Spleen (tissue), 11 donors: ENCODE results near the gene LCP1. TPM values are rescaled to one million over a fixed set of nuclear protein-coding genes. Genes with fewer than 3 reads are reported as not detected.

Experiments used
- DNase-seq: peaks from one replicate; pipeline ENCODE4 v3.0.0-alpha.2; 2020
- H3K27ac ChIP-seq, 8 donors: fragments of 200-600 bp; sonication (generic) in 7 of 8; 1 replicate in 4 of 8; 2 replicates in 4 of 8; pipeline versions ENCODE4 v1.5.0 to v1.8.0; 2016 to 2021; ENCODE audit warnings: inconsistent platforms in 4 of 8, mild to moderate bottlenecking in 4 of 8, moderate library complexity in 1 of 8
- H3K27me3 ChIP-seq, 7 donors: fragments of 200-600 bp; sonication (generic) in 6 of 7; replicated peaks in 1 of 7; 1 replicate in 4 of 7; 2 replicates in 3 of 7; pipeline versions ENCODE4 v1.5.0 to v1.8.0; 2016 to 2021; ENCODE audit warnings: inconsistent platforms in 3 of 7, mild to moderate bottlenecking in 1 of 7
- H3K36me3 ChIP-seq, 6 donors: fragments of 200-600 bp; sonication (generic) in 5 of 6; 1 replicate in 4 of 6; 2 replicates in 2 of 6; pipeline versions ENCODE4 v1.5.0 to v1.8.0; 2016 to 2021; ENCODE audit warnings: inconsistent platforms in 2 of 6
- H3K4me1 ChIP-seq, 6 donors: fragments of 200-600 bp; sonication (generic) in 5 of 6; 1 replicate in 3 of 6; 2 replicates in 3 of 6; pipeline versions ENCODE4 v1.5.0 to v1.8.0; 2016 to 2021; ENCODE audit warnings: inconsistent platforms in 3 of 6
- H3K4me3 ChIP-seq, 8 donors: fragments of 200-600 bp; sonication (generic) in 7 of 8; 1 replicate in 4 of 8; 2 replicates in 4 of 8; pipeline versions ENCODE4 v1.5.0 to v1.8.0; 2016 to 2021; ENCODE audit warnings: inconsistent platforms in 4 of 8, mild to moderate bottlenecking in 4 of 8, moderate library complexity in 2 of 8
- H3K9me3 ChIP-seq, 8 donors: fragments of 200-600 bp; sonication (generic) in 7 of 8; 1 replicate in 4 of 8; 2 replicates in 4 of 8; pipeline versions ENCODE4 v1.5.0 to v1.8.0; 2016 to 2021; ENCODE audit warnings: inconsistent platforms in 4 of 8
- POLR2A ChIP-seq, 3 donors: fragments of 450-650 bp; IDR thresholded peaks; one replicate each; pipeline ENCODE4 v1.5.1; 2017; ENCODE audit warnings: antibody characterized with exemption in 3 of 3, mild to moderate bottlenecking in 1 of 3
- POLR2AphosphoS5 ChIP-seq, 3 donors: sonication (generic); formaldehyde crosslinking; IDR thresholded peaks; one replicate each; pipeline ENCODE4 v1.5.1; 2017; ENCODE audit warnings: antibody characterized with exemption in 3 of 3
- WGBS, 5 donors: extraction: QIAGEN DNeasy Blood & Tissue Kit in 3 of 5; methylation state at CpG; one replicate each; pipeline versions ENCODE4 v1.1.5 to v1.1.7; 2013 to 2018; 5-methylcytosine and 5-hydroxymethylcytosine counted together
- intact Hi-C: fragments of 100-400 bp; cut with DNase I; formaldehyde crosslinking; loops from one replicate; pipeline ENCODE4 v1.15.0; 2023; ENCODE audit warnings: low total_unique reads
- polyA plus RNA-seq, 3 donors: library from polyadenylated mRNA; stranded (reverse); fragments of 200-250 nt; gene quantifications; one replicate each; pipeline ENCODE4 v1.2.1, GENCODE V29; 2013
- total RNA-seq, 7 donors: library from RNA; depleted of rRNA in 3 of 7; stranded (reverse); fragments of >200 nt in 3 of 7; fragmentation: NEBNext Ultra II Directional in 4 of 7; extraction: Animal tissue kit (Norgen Biotek cat#: 25700) in 4 of 7; gene quantifications; one replicate each; pipeline versions ENCODE4 v1.1.0 to v1.2.1, GENCODE V29; 2016 to 2021
- TF ChIP-seq, protein P1 (sequence below), 11 experiments: fragments of 200-600 bp in 7 of 11; fragments of 450-650 bp in 4 of 11; sonication (generic) in 4 of 11; IDR thresholded peaks in 8 of 11; conservative IDR thresholded peaks in 3 of 11; 1 replicate in 7 of 11; 2 replicates in 4 of 11; pipeline versions ENCODE4 v1.4.0 to v1.8.0; 2016 to 2021; ENCODE audit warnings: antibody characterized with exemption in 11 of 11, inconsistent platforms in 4 of 11, mild to moderate bottlenecking in 1 of 11
- donor health status: healthy with polysubstance abuse.
- donor health status: DM: no; HTN: no; CAD: no; lungs with moderate emphysema.
- donor health status: DM: no; HTN: no; CAD: no.
- donor health status: Bipolar disorder and iron deficiency.
- donor health status: healthy.
- donor health status: DM: no; HTN: no; CAD: no.
- donor health status: DM: yes; HTN: yes; CAD: no.

The LCP1 gene
- total and polyA plus RNA-seq, 10 donors = 155 to 968 (median 572) TPM

DNA sequence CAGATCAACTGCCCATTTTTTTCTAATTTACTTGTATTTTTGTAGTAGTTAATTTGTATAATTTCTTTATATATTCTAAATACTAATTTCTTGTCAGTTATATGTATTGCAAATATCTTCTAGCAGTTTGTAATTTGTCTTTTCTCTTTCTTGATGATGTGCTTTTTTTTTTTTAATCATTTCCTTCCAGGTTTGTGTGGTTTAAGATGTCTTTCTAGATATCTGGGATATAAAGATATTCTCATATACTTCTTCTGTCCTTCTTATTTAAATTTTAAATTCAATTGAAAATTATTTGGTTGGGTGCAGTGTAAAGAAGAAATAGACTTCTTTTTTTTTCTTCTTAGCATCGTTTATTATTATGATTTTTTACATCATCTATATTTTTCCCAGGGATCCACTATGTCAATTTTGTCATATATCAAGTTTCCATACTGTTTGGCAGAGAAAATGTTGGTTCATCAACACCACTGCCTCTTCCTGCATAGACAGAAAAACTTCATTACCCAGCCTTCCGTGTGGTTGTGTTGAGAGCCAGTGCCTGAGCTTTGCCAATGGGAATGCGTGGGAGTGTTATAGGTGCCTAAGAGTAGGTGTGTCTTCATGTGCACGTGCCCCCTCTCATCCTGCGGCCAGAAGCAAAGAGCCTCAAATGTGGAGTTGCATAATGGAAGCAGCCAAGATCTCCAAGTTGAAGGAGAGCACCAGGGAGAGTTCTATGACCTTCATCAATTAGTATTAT lies 93.0 kb downstream of the LCP1 start:
- Histone ChIP-seq H3K4me1 (no peaks in the 10 kb centered on the region), H3K27me3 (peaks cover 0 to 10% (median 0%) of the 10 kb centered on the region in 7 donors), H3K9me3 (no peaks in the 10 kb centered on the region), H3K27ac (no peak overlapping the region), H3K36me3 (no peaks in the 10 kb centered on the region), H3K4me3 (no peak overlapping the region)
- 73 to 86% (median 81%) methylated on average over 5 of the region's 5 CpGs for WGBS, 5 donors
- TF ChIP-seq POLR2AphosphoS5 (IDR thresholded peaks at IDR 0.05) (no peak), POLR2A (IDR thresholded peaks at IDR 0.05) (no peak)
- TF ChIP-seq, protein P1, sequence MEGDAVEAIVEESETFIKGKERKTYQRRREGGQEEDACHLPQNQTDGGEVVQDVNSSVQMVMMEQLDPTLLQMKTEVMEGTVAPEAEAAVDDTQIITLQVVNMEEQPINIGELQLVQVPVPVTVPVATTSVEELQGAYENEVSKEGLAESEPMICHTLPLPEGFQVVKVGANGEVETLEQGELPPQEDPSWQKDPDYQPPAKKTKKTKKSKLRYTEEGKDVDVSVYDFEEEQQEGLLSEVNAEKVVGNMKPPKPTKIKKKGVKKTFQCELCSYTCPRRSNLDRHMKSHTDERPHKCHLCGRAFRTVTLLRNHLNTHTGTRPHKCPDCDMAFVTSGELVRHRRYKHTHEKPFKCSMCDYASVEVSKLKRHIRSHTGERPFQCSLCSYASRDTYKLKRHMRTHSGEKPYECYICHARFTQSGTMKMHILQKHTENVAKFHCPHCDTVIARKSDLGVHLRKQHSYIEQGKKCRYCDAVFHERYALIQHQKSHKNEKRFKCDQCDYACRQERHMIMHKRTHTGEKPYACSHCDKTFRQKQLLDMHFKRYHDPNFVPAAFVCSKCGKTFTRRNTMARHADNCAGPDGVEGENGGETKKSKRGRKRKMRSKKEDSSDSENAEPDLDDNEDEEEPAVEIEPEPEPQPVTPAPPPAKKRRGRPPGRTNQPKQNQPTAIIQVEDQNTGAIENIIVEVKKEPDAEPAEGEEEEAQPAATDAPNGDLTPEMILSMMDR (IDR thresholded peaks at IDR 0.05 in 8 of 11, conservative IDR thresholded peaks at IDR 0.05 in 3 of 11) = no peak
- no peak for DNase-seq
- intact Hi-C loops = no loop called here

DNA sequence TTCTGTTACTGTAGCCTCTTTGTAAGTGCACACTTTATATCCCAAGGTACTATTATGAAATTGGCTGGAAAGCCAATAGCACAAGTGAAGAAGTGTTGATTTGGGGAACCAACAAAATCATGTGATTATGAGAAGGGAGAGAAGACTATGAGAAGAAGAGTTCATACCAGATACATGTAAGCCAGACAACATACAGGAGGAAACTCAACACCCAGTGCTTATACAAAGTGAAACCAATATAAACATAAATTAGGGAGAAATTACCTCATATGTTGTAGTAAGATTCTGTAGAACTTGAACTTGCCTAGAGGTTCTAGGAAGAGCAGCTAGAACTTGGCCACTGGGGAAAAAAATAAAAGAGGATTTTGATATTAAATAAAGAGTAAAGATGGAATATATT lies 94.5 kb downstream of the LCP1 start:
- intact Hi-C loops = no loop called here
- Histone ChIP-seq H3K4me1 (no peaks in the 10 kb centered on the region), H3K36me3 (no peaks in the 10 kb centered on the region), H3K4me3 (no peak overlapping the region), H3K27me3 (peaks cover 0 to 10% (median 0%) of the 10 kb centered on the region in 7 donors), H3K9me3 (no peaks in the 10 kb centered on the region), H3K27ac (no peak overlapping the region)
- no peak for DNase-seq
- TF ChIP-seq, protein P1 (IDR thresholded peaks at IDR 0.05 in 8 of 11, conservative IDR thresholded peaks at IDR 0.05 in 3 of 11) = no peak
- TF ChIP-seq POLR2A (IDR thresholded peaks at IDR 0.05) (no peak), POLR2AphosphoS5 (IDR thresholded peaks at IDR 0.05) (no peak)

DNA sequence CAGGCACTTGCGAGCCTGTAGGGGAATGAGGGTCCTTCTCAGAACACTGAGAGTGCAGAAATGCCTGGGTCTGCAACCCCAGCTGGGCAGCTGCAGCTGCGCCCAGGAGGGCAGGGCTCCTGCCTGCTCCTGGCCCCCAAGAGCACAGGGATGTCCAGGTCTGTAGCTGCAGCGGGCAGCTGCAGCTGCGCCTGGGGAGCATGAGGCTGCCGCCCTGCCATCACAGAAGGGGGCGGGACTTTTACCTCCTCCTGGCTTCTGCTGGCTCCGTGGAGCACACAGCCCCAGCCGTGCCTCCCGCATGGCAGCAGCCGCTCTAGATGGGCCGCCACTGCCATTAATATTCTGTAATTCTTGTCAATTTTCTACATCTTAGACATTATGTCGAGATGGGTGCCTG lies 95.0 kb downstream of the LCP1 start:
- WGBS, 5 donors = 89 to 97% (median 95%) methylated on average over 10 to 12 of the region's 12 CpGs
- Histone ChIP-seq H3K27me3 (peaks cover 0 to 10% (median 0%) of the 10 kb centered on the region in 7 donors), H3K27ac (no peak overlapping the region), H3K4me1 (no peaks in the 10 kb centered on the region), H3K9me3 (no peaks in the 10 kb centered on the region), H3K4me3 (no peak overlapping the region), H3K36me3 (no peaks in the 10 kb centered on the region)
- no peak for DNase-seq
- TF ChIP-seq POLR2AphosphoS5 (IDR thresholded peaks at IDR 0.05) = no peak
- intact Hi-C loops = no loop called here

DNA sequence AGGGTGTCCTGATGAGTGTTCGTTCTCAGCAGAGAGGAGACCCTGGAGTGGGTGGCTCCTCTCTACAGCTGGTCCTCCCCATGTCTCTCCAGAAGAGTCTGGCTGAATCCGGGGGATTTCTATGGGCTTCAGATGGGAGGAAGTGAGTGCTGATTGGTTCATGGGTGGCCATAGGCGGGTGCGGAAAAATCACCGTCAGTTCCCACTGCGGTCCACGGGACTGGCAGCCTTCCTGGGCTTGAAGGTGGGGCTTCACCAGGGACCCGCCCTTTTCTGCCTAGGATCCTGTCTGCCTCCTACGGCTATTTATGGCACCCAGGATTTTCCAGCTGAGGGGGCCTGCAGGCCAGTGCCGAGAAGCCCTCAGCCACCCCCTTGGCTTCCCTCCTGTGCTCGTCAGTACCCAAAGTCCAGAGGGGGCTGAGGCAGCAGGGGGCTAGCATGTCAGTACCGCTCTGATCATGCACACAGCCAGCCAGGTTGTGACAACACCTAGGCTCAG lies 95.5 kb downstream of the LCP1 start:
- no peaks in the 10 kb centered on the region for H3K4me1 ChIP-seq

More for the DNA sequence above, 95.5 kb downstream of the LCP1 start:
- 79 to 89% (median 88%) methylated on average over 6 to 12 of the region's 12 CpGs for WGBS, 5 donors
- Histone ChIP-seq H3K4me3 (no peak overlapping the region), H3K27ac (no peak overlapping the region), H3K36me3 (no peaks in the 10 kb centered on the region), H3K9me3 (no peaks in the 10 kb centered on the region), H3K27me3 (peaks cover 0 to 10% (median 0%) of the 10 kb centered on the region in 7 donors)
- no peak for DNase-seq
- intact Hi-C loops = no loop called here
- TF ChIP-seq POLR2AphosphoS5 (IDR thresholded peaks at IDR 0.05) (no peak), POLR2A (IDR thresholded peaks at IDR 0.05) (no peak)
- TF ChIP-seq, protein P1 (IDR thresholded peaks at IDR 0.05 in 8 of 11, conservative IDR thresholded peaks at IDR 0.05 in 3 of 11) = no peak
